ENCODE measurements around the gene SOAT2.

Gene SOAT2

GRCh38 chr12:53058674-53059433 is 44.4 kb upstream of the SOAT2 start:
- Histone ChIP-seq H3K9me3 (replicated peaks; ENCODE audit: insufficient read depth, low read length) (no peaks in the 10 kb centered on the region), H3K9me2 (replicated peaks; ENCODE audit: insufficient read depth, low read length) (no peaks in the 10 kb centered on the region), H4K20me1 (ENCODE audit: insufficient read depth, low read length) (no peaks in the 10 kb centered on the region), H3K4me1 (ENCODE audit: low read length) (no peaks in the 10 kb centered on the region), H2AFZ (ENCODE audit: low read length) (no peak overlapping the region), H3K27me3 (replicated peaks; ENCODE audit: insufficient read depth, low read length) (peaks cover 19% of the 10 kb centered on the region), H3K4me3 (ENCODE audit: low read length) (no peak overlapping the region), H3F3A (ENCODE audit: insufficient read depth, low read length) (peaks cover 4% of the 10 kb centered on the region; the same call in 1 of the 2 replicates), H3K4me2 (ENCODE audit: low read depth, low read length) (no peak overlapping the region), H3K79me2 (ENCODE audit: low read length) (no peaks in the 10 kb centered on the region), H3K36me3 (replicated peaks; ENCODE audit: insufficient read depth, low read length) (no peaks in the 10 kb centered on the region), H3K9ac (ENCODE audit: low read length) (no peak overlapping the region), H3K27ac (ENCODE audit: low read length) (no peak overlapping the region)
- no peak for DNase-seq
- TF ChIP-seq EZH2phosphoT487 (IDR thresholded peaks at IDR 0.05; ENCODE audit: low read length) (no peak), CTCF (IDR thresholded peaks at IDR 0.05; ENCODE audit: low read length) (no peak), EZH2 (optimal IDR thresholded peaks at IDR 0.05; ENCODE audit: low read depth, low read length) (no peak)

GRCh38 chr12:53059434-53060063 is 43.7 kb upstream of the SOAT2 start:
- H3K9me3 ChIP-seq (replicated peaks; ENCODE audit: insufficient read depth, low read length): no peaks in the 10 kb centered on the region
- no peak for TF ChIP-seq EZH2 (optimal IDR thresholded peaks at IDR 0.05; ENCODE audit: low read depth, low read length)
- TF ChIP-seq EZH2phosphoT487 (IDR thresholded peaks at IDR 0.05; ENCODE audit: low read length): no peak
- no peak for TF ChIP-seq CTCF (IDR thresholded peaks at IDR 0.05; ENCODE audit: low read length)

GRCh38 chr12:53060064-53060720 is 43.1 kb upstream of the SOAT2 start:
- Histone ChIP-seq H3K4me3 (ENCODE audit: low read length) (no peak overlapping the region), H3K9ac (ENCODE audit: low read length) (no peak overlapping the region), H3K4me1 (ENCODE audit: low read length) (no peaks in the 10 kb centered on the region), H3K27me3 (replicated peaks; ENCODE audit: insufficient read depth, low read length) (peaks cover 19% of the 10 kb centered on the region), H3K27ac (ENCODE audit: low read length) (no peak overlapping the region), H4K20me1 (ENCODE audit: insufficient read depth, low read length) (no peaks in the 10 kb centered on the region), H3K79me2 (ENCODE audit: low read length) (no peaks in the 10 kb centered on the region), H3F3A (ENCODE audit: insufficient read depth, low read length) (no peaks in the 10 kb centered on the region), H3K36me3 (replicated peaks; ENCODE audit: insufficient read depth, low read length) (no peaks in the 10 kb centered on the region), H3K9me3 (replicated peaks; ENCODE audit: insufficient read depth, low read length) (no peaks in the 10 kb centered on the region), H3K4me2 (ENCODE audit: low read depth, low read length) (no peak overlapping the region), H3K9me2 (replicated peaks; ENCODE audit: insufficient read depth, low read length) (no peaks in the 10 kb centered on the region), H2AFZ (ENCODE audit: low read length) (no peak overlapping the region)
- no peak for DNase-seq
- TF ChIP-seq EZH2phosphoT487 (IDR thresholded peaks at IDR 0.05; ENCODE audit: low read length) (no peak), EZH2 (optimal IDR thresholded peaks at IDR 0.05; ENCODE audit: low read depth, low read length) (no peak), CTCF (IDR thresholded peaks at IDR 0.05; ENCODE audit: low read length) (no peak)

More at GRCh38 chr12:53059434-53060063, 43.7 kb upstream of the SOAT2 start:
- Histone ChIP-seq H3K36me3 (replicated peaks; ENCODE audit: insufficient read depth, low read length) (no peaks in the 10 kb centered on the region), H3K9ac (ENCODE audit: low read length) (no peak overlapping the region), H3K27ac (ENCODE audit: low read length) (no peak overlapping the region), H4K20me1 (ENCODE audit: insufficient read depth, low read length) (no peaks in the 10 kb centered on the region), H3K27me3 (replicated peaks; ENCODE audit: insufficient read depth, low read length) (peaks cover 19% of the 10 kb centered on the region), H3K9me2 (replicated peaks; ENCODE audit: insufficient read depth, low read length) (no peaks in the 10 kb centered on the region), H3K4me1 (ENCODE audit: low read length) (no peaks in the 10 kb centered on the region), H3K79me2 (ENCODE audit: low read length) (no peaks in the 10 kb centered on the region), H3F3A (ENCODE audit: insufficient read depth, low read length) (no peaks in the 10 kb centered on the region), H3K4me2 (ENCODE audit: low read depth, low read length) (no peak overlapping the region), H3K4me3 (ENCODE audit: low read length) (no peak overlapping the region), H2AFZ (ENCODE audit: low read length) (no peak overlapping the region)
- no peak for DNase-seq
